Loucy (cell line): ENCODE results near the gene FAM222B.
"Not testable (repeated sequence)": the region's sequence is repeated elsewhere in the genome, so short reads cannot be mapped to it uniquely, and the experiment has no call there.

Experiments
- H2AFZ ChIP-seq: fragments of 200-600 bp; sonication (generic); 2 replicates; pipeline ENCODE4 v1.6.0; 2016; ENCODE audit warnings: antibody characterized with exemption, mild to moderate bottlenecking, low read length, moderate library complexity
- H3F3A ChIP-seq: fragments of 200-600 bp; 2 replicates; pipeline ENCODE4 v1.6.0; 2016; ENCODE audit warnings: antibody characterized with exemption, low read depth, mild to moderate bottlenecking
- H3K27me3 ChIP-seq: fragments of 200-600 bp; sonication (generic); 2 replicates; pipeline ENCODE4 v1.6.1; 2014; ENCODE audit warnings: low read length, mild to moderate bottlenecking; ENCODE audit not compliant: insufficient read depth, poor library complexity, severe bottlenecking
- H3K36me3 ChIP-seq: fragments of 200-600 bp; sonication (generic); 2 replicates; pipeline ENCODE4 v1.6.1; 2016; ENCODE audit warnings: low read length; ENCODE audit not compliant: insufficient read depth
- H3K4me1 ChIP-seq: fragments of 200-600 bp; sonication (generic); 2 replicates; pipeline ENCODE4 v1.5.1; 2014; ENCODE audit warnings: low read length, mild to moderate bottlenecking; ENCODE audit not compliant: insufficient read depth, poor library complexity, severe bottlenecking
- H3K4me2 ChIP-seq: fragments of 200-600 bp; sonication (generic); 2 replicates; pipeline ENCODE4 v1.6.0; 2014; ENCODE audit warnings: antibody characterized with exemption, low read length, low read depth, mild to moderate bottlenecking; ENCODE audit not compliant: poor library complexity, severe bottlenecking
- H3K4me3 ChIP-seq: fragments of 200-600 bp; sonication (generic); 2 replicates; pipeline ENCODE4 v1.5.1; 2014; ENCODE audit warnings: low read length, mild to moderate bottlenecking, mixed read lengths; ENCODE audit not compliant: poor library complexity, severe bottlenecking
- H3K79me2 ChIP-seq: fragments of 200-600 bp; sonication (generic); 2 replicates; pipeline ENCODE4 v1.6.1; 2014; ENCODE audit warnings: low read length; ENCODE audit not compliant: insufficient read depth
- H3K9ac ChIP-seq: fragments of 200-600 bp; sonication (generic); 2 replicates; pipeline ENCODE4 v1.6.0; 2014; ENCODE audit warnings: mild to moderate bottlenecking, low read depth, low read length, moderate library complexity; ENCODE audit not compliant: poor library complexity, severe bottlenecking
- H3K9me2 ChIP-seq: fragments of 200-600 bp; sonication (generic); replicated peaks from 2 replicates; pipeline ENCODE4 v1.6.1; 2016; ENCODE audit warnings: low read depth, low read length, mixed read lengths
- H3K9me3 ChIP-seq: fragments of 200-600 bp; sonication (generic); 2 replicates; pipeline ENCODE4 v1.6.1; 2014; ENCODE audit warnings: mild to moderate bottlenecking, antibody characterized with exemption, low read length, low read depth; ENCODE audit not compliant: insufficient read depth
- H4K20me1 ChIP-seq: fragments of 200-600 bp; sonication (generic); 2 replicates; pipeline ENCODE4 v1.6.0; 2014; ENCODE audit warnings: antibody characterized with exemption, low read length, mild to moderate bottlenecking; ENCODE audit not compliant: insufficient read depth, poor library complexity, severe bottlenecking
- EZH2phosphoT487 ChIP-seq: fragments of 200-600 bp; IDR thresholded peaks from 2 replicates; pipeline ENCODE4 v1.6.1; 2018; ENCODE audit warnings: antibody characterized with exemption, mild to moderate bottlenecking, moderate library complexity, borderline replicate concordance
- TF ChIP-seq, protein P1 (sequence below): fragments of 200-600 bp; sonication (generic); conservative IDR thresholded peaks from 2 replicates; pipeline ENCODE4 v1.5.1; 2014; ENCODE audit warnings: mild to moderate bottlenecking, antibody characterized with exemption, low read length

FAM222B gene

DNA sequence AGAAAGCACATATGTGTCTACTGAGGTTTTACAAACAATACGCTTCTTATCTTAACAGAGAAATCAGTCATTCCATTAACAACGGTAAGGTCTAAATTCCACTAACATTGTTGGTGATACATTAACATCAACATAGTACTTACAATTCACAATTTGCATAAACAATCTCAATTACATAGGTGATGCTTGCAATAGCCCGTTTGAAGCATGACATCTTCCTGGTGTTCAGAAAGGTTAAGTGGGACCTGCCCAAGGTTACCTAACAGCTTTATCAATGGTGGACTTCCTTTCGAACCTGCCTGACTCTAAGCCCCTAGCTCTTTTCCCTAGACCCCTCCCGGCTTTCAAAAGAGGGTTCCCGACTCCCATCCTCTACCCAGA is 699 bp downstream of the FAM222B start:
- Histone ChIP-seq H3F3A (no peaks in the 10 kb centered on the region), H3K36me3 (no peaks in the 10 kb centered on the region), H3K9me2 (no peaks in the 10 kb centered on the region), H3K4me1 (peaks cover 17% of the 10 kb centered on the region), H3K9me3 (no peaks in the 10 kb centered on the region), H3K4me2 (peak overlapping the region; percentile 84), H3K4me3 (peak overlapping the region; percentile 88), H3K27me3 (no peaks in the 10 kb centered on the region), H3K79me2 (peaks cover 49% of the 10 kb centered on the region), H2AFZ (peak overlapping the region; percentile 93), H4K20me1 (peaks cover 8% of the 10 kb centered on the region), H3K9ac (peak overlapping the region; percentile 81)
- TF ChIP-seq EZH2phosphoT487 = no peak
- TF ChIP-seq, protein P1, sequence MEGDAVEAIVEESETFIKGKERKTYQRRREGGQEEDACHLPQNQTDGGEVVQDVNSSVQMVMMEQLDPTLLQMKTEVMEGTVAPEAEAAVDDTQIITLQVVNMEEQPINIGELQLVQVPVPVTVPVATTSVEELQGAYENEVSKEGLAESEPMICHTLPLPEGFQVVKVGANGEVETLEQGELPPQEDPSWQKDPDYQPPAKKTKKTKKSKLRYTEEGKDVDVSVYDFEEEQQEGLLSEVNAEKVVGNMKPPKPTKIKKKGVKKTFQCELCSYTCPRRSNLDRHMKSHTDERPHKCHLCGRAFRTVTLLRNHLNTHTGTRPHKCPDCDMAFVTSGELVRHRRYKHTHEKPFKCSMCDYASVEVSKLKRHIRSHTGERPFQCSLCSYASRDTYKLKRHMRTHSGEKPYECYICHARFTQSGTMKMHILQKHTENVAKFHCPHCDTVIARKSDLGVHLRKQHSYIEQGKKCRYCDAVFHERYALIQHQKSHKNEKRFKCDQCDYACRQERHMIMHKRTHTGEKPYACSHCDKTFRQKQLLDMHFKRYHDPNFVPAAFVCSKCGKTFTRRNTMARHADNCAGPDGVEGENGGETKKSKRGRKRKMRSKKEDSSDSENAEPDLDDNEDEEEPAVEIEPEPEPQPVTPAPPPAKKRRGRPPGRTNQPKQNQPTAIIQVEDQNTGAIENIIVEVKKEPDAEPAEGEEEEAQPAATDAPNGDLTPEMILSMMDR = no peak

DNA sequence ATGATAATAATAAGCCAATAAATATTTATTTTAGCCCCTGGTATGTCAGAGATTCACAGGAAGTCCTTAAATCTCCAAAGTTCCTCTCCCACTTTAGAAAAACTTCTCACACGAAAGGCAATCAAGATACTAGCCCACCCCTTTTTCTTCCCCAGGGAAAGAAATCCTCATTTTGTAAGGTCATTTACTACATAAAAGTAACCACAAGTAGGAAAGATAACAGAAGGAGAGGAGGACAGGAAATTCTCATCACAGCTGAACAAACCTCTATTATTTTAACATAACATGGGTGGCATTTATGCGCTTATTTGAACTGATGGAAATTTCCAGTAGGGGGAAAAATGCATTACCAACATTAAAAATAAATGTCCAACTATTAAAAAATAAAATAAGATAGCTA is 3.4 kb downstream of the FAM222B start:
- Histone ChIP-seq H3F3A (no peaks in the 10 kb centered on the region), H3K4me3 (peak overlapping the region; percentile 59), H3K36me3 (no peaks in the 10 kb centered on the region), H3K9me3 (no peaks in the 10 kb centered on the region), H3K27me3 (no peaks in the 10 kb centered on the region), H3K4me2 (peak overlapping the region; percentile 65), H3K79me2 (peaks cover 67% of the 10 kb centered on the region), H4K20me1 (peaks cover 8% of the 10 kb centered on the region), H3K4me1 (peaks cover 17% of the 10 kb centered on the region), H3K9me2 (no peaks in the 10 kb centered on the region), H3K9ac (peak overlapping the region; percentile 62), H2AFZ (no peak overlapping the region)
- TF ChIP-seq, protein P1 = no peak
- TF ChIP-seq EZH2phosphoT487 = no peak

DNA sequence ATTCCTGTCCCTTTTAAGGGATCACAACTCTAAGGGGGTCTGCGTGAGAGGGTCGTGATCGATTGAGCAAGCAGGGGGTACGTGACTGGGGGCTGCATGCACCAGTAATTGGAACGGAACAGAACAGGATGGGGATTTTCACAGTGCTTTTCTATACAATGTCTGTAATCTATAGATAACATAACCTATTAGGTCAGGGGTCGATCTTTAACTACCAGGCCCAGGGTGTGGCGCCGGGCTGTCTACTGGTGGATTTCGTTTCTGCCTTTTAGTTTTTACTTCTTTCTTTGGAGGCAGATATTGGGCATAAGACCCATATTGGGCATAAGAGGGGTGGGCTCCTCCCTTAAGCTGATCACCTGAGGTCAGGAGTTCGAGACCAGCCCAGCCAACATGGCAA is 6.0 kb downstream of the FAM222B start:
- H3K9ac ChIP-seq, H3K36me3 ChIP-seq, H3F3A ChIP-seq, H4K20me1 ChIP-seq, H2AFZ ChIP-seq, H3K27me3 ChIP-seq, H3K4me2 ChIP-seq, H3K4me1 ChIP-seq, H3K9me2 ChIP-seq, H3K9me3 ChIP-seq, H3K4me3 ChIP-seq: not testable (repeated sequence)
- peaks cover 74% of the 10 kb centered on the region for H3K79me2 ChIP-seq

DNA sequence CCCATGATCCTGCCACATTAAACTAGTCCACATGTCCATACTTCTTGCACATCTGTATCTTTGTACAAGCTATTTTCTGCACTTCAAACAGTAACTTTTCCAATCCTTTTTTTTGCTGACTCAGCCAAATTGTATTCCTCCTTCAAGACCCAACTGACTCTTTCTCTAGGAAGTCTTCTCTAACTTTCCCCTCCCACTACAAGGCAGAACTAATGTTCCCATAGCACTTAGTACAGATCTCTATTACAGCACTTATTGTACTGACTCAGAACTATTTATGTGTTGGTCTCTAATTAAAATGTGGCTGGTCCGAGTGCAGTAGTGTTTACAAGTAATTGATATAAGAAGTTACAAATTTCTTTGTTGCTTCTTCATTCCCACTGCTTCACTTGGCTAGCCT is 8.2 kb downstream of the FAM222B start:
- H3K4me3 ChIP-seq = no peak overlapping the region
- H2AFZ ChIP-seq = no peak overlapping the region
- H3K4me2 ChIP-seq = no peak overlapping the region
- H3K27me3 ChIP-seq = no peaks in the 10 kb centered on the region
- H3K9ac ChIP-seq = no peak overlapping the region
- no peaks in the 10 kb centered on the region for H3K9me3 ChIP-seq
- TF ChIP-seq, protein P1 = no peak
- TF ChIP-seq EZH2phosphoT487 = no peak
- H3K9me2 ChIP-seq = no peaks in the 10 kb centered on the region
- H3F3A ChIP-seq = no peaks in the 10 kb centered on the region
- peaks cover 4% of the 10 kb centered on the region for H4K20me1 ChIP-seq
- H3K36me3 ChIP-seq = no peaks in the 10 kb centered on the region
- H3K79me2 ChIP-seq = peaks cover 66% of the 10 kb centered on the region
- peaks cover 4% of the 10 kb centered on the region for H3K4me1 ChIP-seq
